ENCODE measurements around the gene SLC26A11. TPM values are rescaled to one million over a fixed set of nuclear protein-coding genes. Genes with fewer than 3 reads are reported as not detected.

SLC26A11 gene
- total and polyA plus RNA-seq, 2 of the 13 experiments (the other 11 are each of a cell fraction or from before 2014, with no cell fraction given): 8.7 to 13.2 TPM

GRCh38 chr17:80254396-80255251 is 34.4 kb downstream of the SLC26A11 start (continued):
- no peak for TF ChIP-seq THYN1 (CRISPR knock-in tag; IDR thresholded peaks at IDR 0.05; ENCODE audit: borderline replicate concordance, low read depth)
- TF ChIP-seq MTERF4 (CRISPR knock-in tag; IDR thresholded peaks at IDR 0.05): no peak
- TF ChIP-seq NR2F2 (IDR thresholded peaks at IDR 0.05; ENCODE audit: borderline replicate concordance, low read depth): no peak
- TF ChIP-seq CREB3 (CRISPR knock-in tag; IDR thresholded peaks at IDR 0.05): no peak
- TF ChIP-seq HMG20A (CRISPR knock-in tag; IDR thresholded peaks at IDR 0.05; ENCODE audit: borderline replicate concordance): peak; percentile 76; the same call in 1 of the 2 replicates
- TF ChIP-seq ZNF33A (CRISPR knock-in tag; IDR thresholded peaks at IDR 0.05; ENCODE audit: borderline replicate concordance): no peak
- no peak for TF ChIP-seq HIVEP1 (CRISPR knock-in tag; IDR thresholded peaks at IDR 0.05)
- TF ChIP-seq ZNF660 (CRISPR knock-in tag; IDR thresholded peaks at IDR 0.05; ENCODE audit: borderline replicate concordance, low read depth): no peak
- TF ChIP-seq GATA4 (IDR thresholded peaks at IDR 0.05; ENCODE audit: borderline replicate concordance, low read depth): 0 out of 2 replicates have a peak, but pooled peaks have one; percentile 40
- no peak for TF ChIP-seq BATF2 (CRISPR knock-in tag; IDR thresholded peaks at IDR 0.05)
- TF ChIP-seq NR3C1 (CRISPR knock-in tag; IDR thresholded peaks at IDR 0.05): no peak
- TF ChIP-seq FOXM1 (CRISPR knock-in tag; IDR thresholded peaks at IDR 0.05): no peak
- no peak for TF ChIP-seq AHR (CRISPR knock-in tag; IDR thresholded peaks at IDR 0.05)
- no peak for TF ChIP-seq FOXA1 (IDR thresholded peaks at IDR 0.05)
- peak; percentile 64 for TF ChIP-seq FOXA1 (CRISPR knock-in tag; IDR thresholded peaks at IDR 0.05)
- no peak for TF ChIP-seq ZFP90 (CRISPR knock-in tag; IDR thresholded peaks at IDR 0.05; ENCODE audit: borderline replicate concordance)
- no peak for TF ChIP-seq RNF219 (CRISPR knock-in tag; IDR thresholded peaks at IDR 0.05)
- no peak for TF ChIP-seq NCOA5 (CRISPR knock-in tag; IDR thresholded peaks at IDR 0.05)
- TF ChIP-seq ETV6 (CRISPR knock-in tag; conservative IDR thresholded peaks at IDR 0.05): no peak
- TF ChIP-seq PHF20 (CRISPR knock-in tag; IDR thresholded peaks at IDR 0.05): no peak
- TF ChIP-seq NFE2 (CRISPR knock-in tag; IDR thresholded peaks at IDR 0.05): peak; percentile 95
- TF ChIP-seq ZNF724P (CRISPR knock-in tag; IDR thresholded peaks at IDR 0.05; ENCODE audit: borderline replicate concordance): no peak
- TF ChIP-seq HMG20B (CRISPR knock-in tag; conservative IDR thresholded peaks at IDR 0.05): no peak
- TF ChIP-seq MYC (CRISPR knock-in tag; IDR thresholded peaks at IDR 0.05; ENCODE audit: borderline replicate concordance): no peak
- TF ChIP-seq ZNF276 (CRISPR knock-in tag; IDR thresholded peaks at IDR 0.05; ENCODE audit: low read depth): no peak

Measured in HepG2 (cell line).